Measurements from ENCODE around the gene RASSF8.

Gene RASSF8

GRCh38 chr12:25975179-25975578, 16.7 kb downstream of the RASSF8 start:
- H3K4me1 Mint-ChIP-seq: peaks cover 0 to 6% of the 10 kb centered on the region in 2 donors
- no peaks in the 10 kb centered on the region for H3K36me3 Mint-ChIP-seq
- H3K27me3 Mint-ChIP-seq: peaks cover 8 to 25% of the 10 kb centered on the region in 2 donors
- H3K27ac Mint-ChIP-seq: no peak overlapping the region
- DNase-seq: no peak
- ATAC-seq (replicated peaks): no peak
- no peaks in the 10 kb centered on the region for H3K9me3 Mint-ChIP-seq
- no peak overlapping the region for H3K4me3 Mint-ChIP-seq

GRCh38 chr12:25975682-25976081, 17.2 kb downstream of the RASSF8 start:
- DNase-seq (no peak), ATAC-seq (replicated peaks) (no peak)
- H3K36me3 Mint-ChIP-seq: no peaks in the 10 kb centered on the region
- H3K4me1 Mint-ChIP-seq: peaks cover 0 to 6% of the 10 kb centered on the region in 2 donors
- H3K27me3 Mint-ChIP-seq: peaks cover 3 to 20% of the 10 kb centered on the region in 2 donors
- no peak overlapping the region for H3K4me3 Mint-ChIP-seq
- no peaks in the 10 kb centered on the region for H3K9me3 Mint-ChIP-seq
- no peak overlapping the region for H3K27ac Mint-ChIP-seq

GRCh38 chr12:25976289-25976688, 17.8 kb downstream of the RASSF8 start:
- DNase-seq (no peak), ATAC-seq (replicated peaks) (no peak)
- no peak overlapping the region for H3K27ac Mint-ChIP-seq
- H3K36me3 Mint-ChIP-seq: no peaks in the 10 kb centered on the region
- no peak overlapping the region for H3K4me3 Mint-ChIP-seq
- peaks cover 0 to 6% of the 10 kb centered on the region in 2 donors for H3K4me1 Mint-ChIP-seq
- H3K9me3 Mint-ChIP-seq: no peaks in the 10 kb centered on the region
- H3K27me3 Mint-ChIP-seq: peaks cover 0 to 18% of the 10 kb centered on the region in 2 donors

GRCh38 chr12:25977047-25977446, 18.6 kb downstream of the RASSF8 start:
- no peak overlapping the region for H3K27ac Mint-ChIP-seq
- no peaks in the 10 kb centered on the region for H3K36me3 Mint-ChIP-seq
- DNase-seq (no peak), ATAC-seq (replicated peaks) (no peak)
- peaks cover 0 to 6% of the 10 kb centered on the region in 2 donors for H3K4me1 Mint-ChIP-seq
- H3K4me3 Mint-ChIP-seq: no peak overlapping the region
- peaks cover 0 to 18% of the 10 kb centered on the region in 2 donors for H3K27me3 Mint-ChIP-seq
- no peaks in the 10 kb centered on the region for H3K9me3 Mint-ChIP-seq

- Mint-ChIP-seq H3K4me3 (no peak overlapping the region), H3K9me3 (no peaks in the 10 kb centered on the region), H3K4me1 (peaks cover 0 to under 1% of the 10 kb centered on the region in 2 donors), H3K27ac (no peak overlapping the region), H3K27me3 (peaks cover 0 to 18% of the 10 kb centered on the region in 2 donors), H3K36me3 (no peaks in the 10 kb centered on the region)
- DNase-seq (no peak), ATAC-seq (replicated peaks) (no peak)
Measured at GRCh38 chr12:25979059-25979458, 20.6 kb downstream of the RASSF8 start.

- H3K36me3 Mint-ChIP-seq: no peaks in the 10 kb centered on the region
- H3K27ac Mint-ChIP-seq: no peak overlapping the region
- H3K9me3 Mint-ChIP-seq: no peaks in the 10 kb centered on the region
- ATAC-seq (replicated peaks) (no peak), DNase-seq (no peak)
- peaks cover 0 to 18% of the 10 kb centered on the region in 2 donors for H3K27me3 Mint-ChIP-seq
- no peaks in the 10 kb centered on the region for H3K4me1 Mint-ChIP-seq
- H3K4me3 Mint-ChIP-seq: no peak overlapping the region
Measured at GRCh38 chr12:25979563-25979962, 21.1 kb downstream of the RASSF8 start.

GRCh38 chr12:25980035-25980434, 21.6 kb downstream of the RASSF8 start:
- Mint-ChIP-seq H3K4me3 (no peak overlapping the region), H3K36me3 (no peaks in the 10 kb centered on the region), H3K27me3 (peaks cover 0 to 13% of the 10 kb centered on the region in 2 donors), H3K4me1 (no peaks in the 10 kb centered on the region), H3K27ac (no peak overlapping the region), H3K9me3 (no peaks in the 10 kb centered on the region)
- ATAC-seq (replicated peaks) (no peak), DNase-seq (no peak)

- ATAC-seq (replicated peaks): no peak
- no peak overlapping the region for H3K4me3 Mint-ChIP-seq
Measured at GRCh38 chr12:25981597-25981996, 23.1 kb downstream of the RASSF8 start.

GRCh38 chr12:25982416-25982815, 23.9 kb downstream of the RASSF8 start:
- no peak overlapping the region for H3K27ac Mint-ChIP-seq
- DNase-seq (no peak), ATAC-seq (replicated peaks) (no peak)
- H3K4me3 Mint-ChIP-seq: no peak overlapping the region
- no peaks in the 10 kb centered on the region for H3K9me3 Mint-ChIP-seq
- no peaks in the 10 kb centered on the region for H3K36me3 Mint-ChIP-seq
- H3K27me3 Mint-ChIP-seq: peaks cover 0 to 4% of the 10 kb centered on the region in 2 donors
- no peaks in the 10 kb centered on the region for H3K4me1 Mint-ChIP-seq

More at GRCh38 chr12:25981597-25981996, 23.1 kb downstream of the RASSF8 start:
- peaks cover 0 to 7% of the 10 kb centered on the region in 2 donors for H3K27me3 Mint-ChIP-seq
- DNase-seq: no peak
- H3K9me3 Mint-ChIP-seq: no peaks in the 10 kb centered on the region
- no peaks in the 10 kb centered on the region for H3K36me3 Mint-ChIP-seq
- no peaks in the 10 kb centered on the region for H3K4me1 Mint-ChIP-seq
- H3K27ac Mint-ChIP-seq: no peak overlapping the region

- H3K27ac Mint-ChIP-seq: no peak overlapping the region
- no peaks in the 10 kb centered on the region for H3K36me3 Mint-ChIP-seq
- H3K4me3 Mint-ChIP-seq: no peak overlapping the region
- H3K4me1 Mint-ChIP-seq: no peaks in the 10 kb centered on the region
- DNase-seq: no peak
- H3K9me3 Mint-ChIP-seq: no peaks in the 10 kb centered on the region
- peaks cover 0 to 4% of the 10 kb centered on the region in 2 donors for H3K27me3 Mint-ChIP-seq
- ATAC-seq (replicated peaks): no peak
Measured at GRCh38 chr12:25983625-25984024, 25.1 kb downstream of the RASSF8 start.

GRCh38 chr12:25984759-25985158, 26.3 kb downstream of the RASSF8 start:
- Mint-ChIP-seq H3K9me3 (no peaks in the 10 kb centered on the region), H3K27ac (no peak overlapping the region), H3K4me3 (no peak overlapping the region), H3K27me3 (peaks cover 0 to 1% of the 10 kb centered on the region in 2 donors), H3K36me3 (no peaks in the 10 kb centered on the region), H3K4me1 (no peaks in the 10 kb centered on the region)
- ATAC-seq (replicated peaks): no peak
- DNase-seq: no peak

- no peaks in the 10 kb centered on the region for H3K4me1 Mint-ChIP-seq
- no peaks in the 10 kb centered on the region for H3K36me3 Mint-ChIP-seq
- no peaks in the 10 kb centered on the region for H3K9me3 Mint-ChIP-seq
- DNase-seq (no peak), ATAC-seq (replicated peaks) (no peak)
- no peak overlapping the region for H3K27ac Mint-ChIP-seq
- no peak overlapping the region for H3K4me3 Mint-ChIP-seq
- no peaks in the 10 kb centered on the region for H3K27me3 Mint-ChIP-seq
Measured at GRCh38 chr12:25985316-25986175, 27.1 kb downstream of the RASSF8 start.

GRCh38 chr12:25986180-25986579, 27.7 kb downstream of the RASSF8 start:
- H3K36me3 Mint-ChIP-seq: no peaks in the 10 kb centered on the region
- H3K4me1 Mint-ChIP-seq: no peaks in the 10 kb centered on the region
- no peak overlapping the region for H3K4me3 Mint-ChIP-seq
- no peaks in the 10 kb centered on the region for H3K9me3 Mint-ChIP-seq
- DNase-seq: no peak
- no peaks in the 10 kb centered on the region for H3K27me3 Mint-ChIP-seq
- no peak for ATAC-seq (replicated peaks)
- no peak overlapping the region for H3K27ac Mint-ChIP-seq

- DNase-seq (no peak), ATAC-seq (replicated peaks) (no peak)
- no peak overlapping the region for H3K27ac Mint-ChIP-seq
- H3K9me3 Mint-ChIP-seq: no peaks in the 10 kb centered on the region
- no peaks in the 10 kb centered on the region for H3K36me3 Mint-ChIP-seq
- H3K27me3 Mint-ChIP-seq: no peaks in the 10 kb centered on the region
- H3K4me1 Mint-ChIP-seq: no peaks in the 10 kb centered on the region
- no peak overlapping the region for H3K4me3 Mint-ChIP-seq
Measured at GRCh38 chr12:25988505-25988904, 30.0 kb downstream of the RASSF8 start.

- H3K27me3 Mint-ChIP-seq: no peaks in the 10 kb centered on the region
- no peak for ATAC-seq (replicated peaks)
- DNase-seq: no peak
- no peak overlapping the region for H3K4me3 Mint-ChIP-seq
- no peaks in the 10 kb centered on the region for H3K9me3 Mint-ChIP-seq
- no peaks in the 10 kb centered on the region for H3K36me3 Mint-ChIP-seq
- no peaks in the 10 kb centered on the region for H3K4me1 Mint-ChIP-seq
- H3K27ac Mint-ChIP-seq: no peak overlapping the region
Measured at GRCh38 chr12:25990495-25990894, 32.0 kb downstream of the RASSF8 start.

Data from stimulated activated naive B cell treated with anti-CD40 and anti-IgM and Interleukin-4, amounts not matched to agents 10 μg/mL and 1 μg/mL and 100 μg/mL, for 72 hours (primary cell).